ENCODE results near the gene ABCA10.

DNA sequence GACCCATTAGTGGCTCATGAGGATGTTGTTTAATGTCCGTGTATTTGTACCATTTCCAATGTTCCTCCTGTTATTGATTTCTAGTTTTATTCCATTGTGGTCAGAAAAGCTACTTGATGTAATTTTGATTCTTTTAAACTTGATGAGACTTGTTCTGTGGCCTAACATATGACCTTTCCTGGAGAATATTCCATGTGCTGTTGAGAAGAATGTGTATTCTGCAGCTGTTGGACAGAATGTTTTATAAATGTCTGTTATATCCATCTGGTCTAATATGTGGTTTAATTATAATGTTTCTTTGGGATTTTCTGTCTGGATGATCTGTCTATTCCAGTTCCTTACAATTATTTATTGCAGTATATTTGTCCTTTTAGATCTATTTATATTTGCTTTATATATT is 2.9 kb upstream of the ABCA10 start:
- TF ChIP-seq ZBTB26 (CRISPR knock-in tag; IDR thresholded peaks at IDR 0.05; ENCODE audit: borderline replicate concordance) (no peak), ZNF850 (CRISPR knock-in tag; conservative IDR thresholded peaks at IDR 0.05) (no peak), POLR2AphosphoS5 (IDR thresholded peaks at IDR 0.05; ENCODE audit: low read depth, low read length) (no peak), FOXJ3 (CRISPR knock-in tag; IDR thresholded peaks at IDR 0.05; ENCODE audit: borderline replicate concordance) (no peak), EP300 (IDR thresholded peaks at IDR 0.05; ENCODE audit: low read depth in 2 of 2, low read length in 2 of 2) (no peak), EP300 (CRISPR knock-in tag; IDR thresholded peaks at IDR 0.05; ENCODE audit: borderline replicate concordance) (no peak), DRAP1 (CRISPR knock-in tag; IDR thresholded peaks at IDR 0.05) (no peak)
